Stimulated activated CD8-positive, alpha-beta memory T cell treated with anti-CD3 and anti-CD28 coated beads, Interleukin-2, amount 100 ng/mL, for 1 hour (primary cell): ENCODE results near the gene NCKAP5.

Source experiments
- DNase-seq, 2 donors: peaks; one replicate each; pipeline ENCODE4 v3.0.0-alpha.2; 2020; ENCODE audit warnings: low read depth in 2 of 2

The NCKAP5 gene

GRCh38 chr2:132668987-132669907 is 899.0 kb downstream of the NCKAP5 start:
- no peak for DNase-seq

GRCh38 chr2:132668189-132668823 is 900.0 kb downstream of the NCKAP5 start:
- no peak for DNase-seq

- DNase-seq: no peak
Observed at GRCh38 chr2:132667706-132668105, 900.6 kb downstream of the NCKAP5 start.

- no peak for DNase-seq
Observed at GRCh38 chr2:132665401-132666140, 902.7 kb downstream of the NCKAP5 start.

- DNase-seq: no peak
Observed at GRCh38 chr2:132664096-132664495, 904.2 kb downstream of the NCKAP5 start.

GRCh38 chr2:132662732-132663131 is 905.5 kb downstream of the NCKAP5 start:
- no peak for DNase-seq

GRCh38 chr2:132659331-132659730 is 908.9 kb downstream of the NCKAP5 start:
- DNase-seq: no peak

GRCh38 chr2:132656266-132656975 is 911.8 kb downstream of the NCKAP5 start:
- no peak for DNase-seq

- no peak for DNase-seq
Observed at GRCh38 chr2:132654968-132655367, 913.3 kb downstream of the NCKAP5 start.

GRCh38 chr2:132654335-132654734 is 913.9 kb downstream of the NCKAP5 start:
- no peak for DNase-seq

- no peak for DNase-seq
Observed at GRCh38 chr2:132652474-132652873, 915.8 kb downstream of the NCKAP5 start.

- no peak for DNase-seq
Observed at GRCh38 chr2:132651115-132652045, 916.9 kb downstream of the NCKAP5 start.

- no peak for DNase-seq
Observed at GRCh38 chr2:132646540-132647108, 921.6 kb downstream of the NCKAP5 start.

- no peak for DNase-seq
Observed at GRCh38 chr2:132645722-132646539, 922.3 kb downstream of the NCKAP5 start.

- DNase-seq: no peak
Observed at GRCh38 chr2:132645176-132645575, 923.1 kb downstream of the NCKAP5 start.

GRCh38 chr2:132642415-132642814 is 925.8 kb downstream of the NCKAP5 start:
- no peak for DNase-seq

- no peak for DNase-seq
Observed at GRCh38 chr2:132641819-132642218, 926.4 kb downstream of the NCKAP5 start.

- DNase-seq: no peak
Observed at GRCh38 chr2:132640116-132640515, 928.1 kb downstream of the NCKAP5 start.

GRCh38 chr2:132638313-132639040 is 929.8 kb downstream of the NCKAP5 start:
- no peak for DNase-seq
